Activated CD4-positive, alpha-beta T cell treated with anti-CD3 and anti-CD28 coated beads, Interleukin-2, amount 10 ng/mL, durations not matched to agents 24 days and 14 days (primary cell): Measurements from ENCODE around the gene MACC1. TPM values are rescaled to one million over a fixed set of nuclear protein-coding genes. Genes with fewer than 3 reads are reported as not detected.

Experiments
- DNase-seq: peaks from one replicate; pipeline ENCODE4 v3.0.0; 2022
- H3K27ac Mint-ChIP-seq: one replicate; pipeline ENCODE4 v1.8.0; 2022; ENCODE audit warnings: mild to moderate bottlenecking, mixed read lengths
- H3K27me3 Mint-ChIP-seq: one replicate; pipeline ENCODE4 v1.8.0; 2022; ENCODE audit warnings: mixed read lengths
- H3K36me3 Mint-ChIP-seq: one replicate; pipeline ENCODE4 v1.8.0; 2022; ENCODE audit warnings: low read depth, mild to moderate bottlenecking, mixed read lengths
- H3K4me1 Mint-ChIP-seq: one replicate; pipeline ENCODE4 v1.8.0; 2021; ENCODE audit warnings: mixed read lengths
- H3K4me3 Mint-ChIP-seq: one replicate; pipeline ENCODE4 v1.8.0; 2022; ENCODE audit warnings: mild to moderate bottlenecking, moderate library complexity, mixed read lengths
- H3K9me3 Mint-ChIP-seq: one replicate; pipeline ENCODE4 v1.8.0; 2021; ENCODE audit warnings: mixed read lengths
- intact Hi-C: fragments of 100-400 bp; cut with micrococcal nuclease; formaldehyde crosslinking; loops from one replicate; pipeline ENCODE4 v1.15.1; 2023
- total RNA-seq: library from RNA; stranded (reverse); gene quantifications from 2 replicates; pipeline ENCODE4 v1.2.3, GENCODE V29; 2022

Gene MACC1
- total RNA-seq, 1 donor from 2014 or later = not detected

GRCh38 chr7:20238194-20238753, 21.1 kb upstream of the MACC1 start:
- Mint-ChIP-seq H3K27ac (no peak overlapping the region), H3K4me1 (peaks cover 4% of the 10 kb centered on the region), H3K27me3 (peaks cover 2% of the 10 kb centered on the region), H3K36me3 (no peaks in the 10 kb centered on the region), H3K9me3 (no peaks in the 10 kb centered on the region), H3K4me3 (no peak overlapping the region)
- intact Hi-C loops = no loop called here
- no peak for DNase-seq

GRCh38 chr7:20237464-20238193, 20.4 kb upstream of the MACC1 start:
- Mint-ChIP-seq H3K4me1 (peaks cover 4% of the 10 kb centered on the region), H3K36me3 (no peaks in the 10 kb centered on the region), H3K27ac (no peak overlapping the region), H3K27me3 (peaks cover 2% of the 10 kb centered on the region), H3K4me3 (no peak overlapping the region), H3K9me3 (no peaks in the 10 kb centered on the region)
- intact Hi-C loops = no loop called here
- no peak for DNase-seq

- H3K27me3 Mint-ChIP-seq = peaks cover 2% of the 10 kb centered on the region
- DNase-seq = no peak
- intact Hi-C loops = no loop called here
These were observed 19.6 kb upstream of the MACC1 start for GRCh38 chr7:20236790-20237189.

DNA sequence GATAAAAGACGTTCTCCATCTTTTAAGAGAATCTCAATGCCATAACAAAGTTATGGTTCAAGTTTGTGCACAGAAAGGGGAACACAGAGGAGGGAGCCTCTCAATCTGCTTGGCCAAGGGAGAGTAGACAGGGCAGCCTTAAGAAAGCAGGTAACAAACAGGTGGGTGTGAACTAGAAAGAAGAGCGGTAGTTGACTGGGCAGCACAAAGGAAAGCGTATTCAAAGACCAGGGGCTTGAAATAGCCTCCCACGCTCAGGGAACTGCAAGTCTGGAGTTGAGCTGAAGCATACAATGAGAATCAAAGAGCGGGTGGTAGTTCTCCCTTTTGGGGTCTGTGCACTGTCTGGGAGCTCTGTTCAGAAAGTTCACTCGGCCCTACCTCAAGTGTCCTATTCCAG, 18.9 kb upstream of the MACC1 start:
- intact Hi-C loops = no loop called here
- H3K27ac Mint-ChIP-seq = no peak overlapping the region

More at GRCh38 chr7:20236790-20237189, 19.6 kb upstream of the MACC1 start:
- H3K4me3 Mint-ChIP-seq = no peak overlapping the region
- no peak overlapping the region for H3K27ac Mint-ChIP-seq
- peaks cover 4% of the 10 kb centered on the region for H3K4me1 Mint-ChIP-seq
- H3K36me3 Mint-ChIP-seq = no peaks in the 10 kb centered on the region
- H3K9me3 Mint-ChIP-seq = no peaks in the 10 kb centered on the region

GRCh38 chr7:20235288-20235687, 18.1 kb upstream of the MACC1 start:
- Mint-ChIP-seq H3K27ac (no peak overlapping the region), H3K4me1 (peaks cover 4% of the 10 kb centered on the region), H3K9me3 (no peaks in the 10 kb centered on the region), H3K4me3 (no peak overlapping the region), H3K27me3 (peaks cover 2% of the 10 kb centered on the region), H3K36me3 (no peaks in the 10 kb centered on the region)
- intact Hi-C loops = no loop called here
- DNase-seq = no peak

More for the DNA sequence above, 18.9 kb upstream of the MACC1 start:
- Mint-ChIP-seq H3K4me1 (peaks cover 4% of the 10 kb centered on the region), H3K9me3 (no peaks in the 10 kb centered on the region), H3K27me3 (peaks cover 2% of the 10 kb centered on the region), H3K4me3 (no peak overlapping the region), H3K36me3 (no peaks in the 10 kb centered on the region)
- no peak for DNase-seq

DNA sequence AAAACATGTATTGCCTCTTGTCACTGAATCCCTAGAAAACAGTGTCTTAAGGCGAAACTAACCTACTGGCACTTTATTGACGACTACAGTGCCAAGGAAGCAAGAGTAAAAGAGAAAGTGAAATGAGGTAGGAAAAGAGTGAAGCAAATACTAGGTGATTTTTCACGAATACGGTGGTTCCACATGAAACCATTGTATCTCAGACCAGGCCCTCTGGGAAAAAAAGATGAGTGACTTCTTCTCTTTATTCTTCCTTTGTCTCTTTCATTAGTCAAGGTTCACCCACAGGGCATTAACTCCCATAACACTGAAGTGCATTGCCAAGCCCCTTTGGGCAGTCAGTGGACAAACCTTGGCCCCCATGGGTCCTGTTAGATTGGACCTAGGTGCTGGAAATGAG, 16.2 kb upstream of the MACC1 start:
- DNase-seq = no peak
- Mint-ChIP-seq H3K36me3 (no peaks in the 10 kb centered on the region), H3K9me3 (no peaks in the 10 kb centered on the region), H3K27ac (no peak overlapping the region), H3K4me1 (no peaks in the 10 kb centered on the region), H3K4me3 (no peak overlapping the region), H3K27me3 (peaks cover 2% of the 10 kb centered on the region)
- intact Hi-C loops = no loop called here

DNA sequence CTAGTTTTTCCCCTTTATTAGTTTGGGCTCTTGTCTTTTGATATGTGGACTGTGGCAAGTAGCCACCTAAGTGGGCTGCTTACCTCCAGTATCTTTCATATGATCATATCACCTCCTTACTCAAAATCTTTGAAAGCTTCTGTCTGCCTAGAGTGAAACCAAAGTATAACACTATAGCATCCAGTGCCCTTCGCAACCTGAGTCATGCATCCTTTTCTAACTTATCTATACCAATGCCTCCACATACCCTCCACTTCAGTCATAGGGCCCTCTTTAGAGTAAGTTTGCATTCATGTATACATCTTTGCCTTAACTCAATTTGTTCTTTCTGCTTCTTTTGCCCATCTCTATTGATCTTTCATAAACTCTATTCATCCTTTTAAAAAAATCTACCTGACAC, 15.7 kb upstream of the MACC1 start:
- Mint-ChIP-seq H3K36me3 (no peaks in the 10 kb centered on the region), H3K4me1 (no peaks in the 10 kb centered on the region), H3K4me3 (no peak overlapping the region), H3K9me3 (no peaks in the 10 kb centered on the region), H3K27ac (no peak overlapping the region), H3K27me3 (peaks cover 2% of the 10 kb centered on the region)
- DNase-seq = no peak
- intact Hi-C loops = no loop called here

DNA sequence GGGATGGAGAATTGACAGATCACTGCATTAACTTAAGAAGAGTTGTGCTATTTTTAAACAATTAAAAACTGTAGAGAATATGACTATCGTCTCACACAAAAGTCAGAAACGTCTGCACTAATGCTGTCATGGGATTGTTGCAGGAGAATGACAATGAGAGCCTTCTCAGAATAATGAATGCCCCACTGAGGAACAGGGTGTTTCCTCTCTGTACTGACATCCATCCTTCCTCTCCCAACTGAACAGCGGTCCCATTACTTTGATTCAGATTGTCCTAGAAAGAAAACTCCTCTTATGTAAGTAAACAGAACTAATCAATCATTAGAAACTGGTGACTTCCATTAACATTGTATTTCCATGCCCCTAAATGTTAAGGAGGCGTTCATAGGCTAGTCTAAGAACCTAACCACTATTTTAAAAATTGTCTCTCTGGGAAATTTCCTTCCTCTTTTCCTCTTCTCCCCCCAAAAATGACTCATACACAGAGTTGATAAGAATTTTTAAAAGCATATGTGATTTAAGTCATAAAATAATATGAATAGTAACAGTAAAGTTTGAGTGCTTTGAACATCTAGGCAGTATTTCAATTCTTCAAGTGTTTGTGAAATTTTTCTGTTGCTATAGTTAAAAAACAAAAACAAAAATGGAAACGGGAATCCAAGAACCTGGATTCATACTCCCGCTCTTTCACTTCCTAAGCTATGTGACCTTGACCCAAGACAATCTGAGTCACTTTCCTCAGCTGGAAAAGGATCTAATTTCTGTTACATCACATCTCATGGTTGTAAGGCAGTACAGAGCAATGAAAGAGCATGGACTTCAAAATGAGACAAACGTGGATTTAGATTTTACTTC, 12.7 kb upstream of the MACC1 start:
- no peak for DNase-seq
- no peaks in the 10 kb centered on the region for H3K27me3 Mint-ChIP-seq
- H3K36me3 Mint-ChIP-seq = no peaks in the 10 kb centered on the region
- intact Hi-C loops = no loop called here
- H3K9me3 Mint-ChIP-seq = no peaks in the 10 kb centered on the region
- no peak overlapping the region for H3K4me3 Mint-ChIP-seq
- H3K4me1 Mint-ChIP-seq = no peaks in the 10 kb centered on the region
- no peak overlapping the region for H3K27ac Mint-ChIP-seq

GRCh38 chr7:20229081-20229480, 11.9 kb upstream of the MACC1 start:
- Mint-ChIP-seq H3K36me3 (no peaks in the 10 kb centered on the region), H3K9me3 (no peaks in the 10 kb centered on the region), H3K27me3 (no peaks in the 10 kb centered on the region), H3K27ac (no peak overlapping the region), H3K4me1 (no peaks in the 10 kb centered on the region), H3K4me3 (no peak overlapping the region)
- no peak for DNase-seq
- intact Hi-C loops = no loop called here

- Mint-ChIP-seq H3K27ac (no peak overlapping the region), H3K4me1 (no peaks in the 10 kb centered on the region), H3K4me3 (no peak overlapping the region), H3K27me3 (no peaks in the 10 kb centered on the region), H3K36me3 (no peaks in the 10 kb centered on the region), H3K9me3 (no peaks in the 10 kb centered on the region)
- no peak for DNase-seq
- intact Hi-C loops = no loop called here
These were observed 11.5 kb upstream of the MACC1 start for GRCh38 chr7:20228654-20229053.

GRCh38 chr7:20227291-20227795, 10.2 kb upstream of the MACC1 start:
- Mint-ChIP-seq H3K36me3 (no peaks in the 10 kb centered on the region), H3K27me3 (no peaks in the 10 kb centered on the region), H3K4me3 (no peak overlapping the region), H3K27ac (no peak overlapping the region), H3K9me3 (no peaks in the 10 kb centered on the region), H3K4me1 (no peaks in the 10 kb centered on the region)
- intact Hi-C loops = no loop called here
- no peak for DNase-seq

- no peaks in the 10 kb centered on the region for H3K27me3 Mint-ChIP-seq
- no peaks in the 10 kb centered on the region for H3K4me1 Mint-ChIP-seq
- intact Hi-C loops = no loop called here
- no peaks in the 10 kb centered on the region for H3K36me3 Mint-ChIP-seq
- DNase-seq = no peak
- no peak overlapping the region for H3K27ac Mint-ChIP-seq
- no peak overlapping the region for H3K4me3 Mint-ChIP-seq
- no peaks in the 10 kb centered on the region for H3K9me3 Mint-ChIP-seq
These were observed 9.7 kb upstream of the MACC1 start for GRCh38 chr7:20226860-20227259.

DNA sequence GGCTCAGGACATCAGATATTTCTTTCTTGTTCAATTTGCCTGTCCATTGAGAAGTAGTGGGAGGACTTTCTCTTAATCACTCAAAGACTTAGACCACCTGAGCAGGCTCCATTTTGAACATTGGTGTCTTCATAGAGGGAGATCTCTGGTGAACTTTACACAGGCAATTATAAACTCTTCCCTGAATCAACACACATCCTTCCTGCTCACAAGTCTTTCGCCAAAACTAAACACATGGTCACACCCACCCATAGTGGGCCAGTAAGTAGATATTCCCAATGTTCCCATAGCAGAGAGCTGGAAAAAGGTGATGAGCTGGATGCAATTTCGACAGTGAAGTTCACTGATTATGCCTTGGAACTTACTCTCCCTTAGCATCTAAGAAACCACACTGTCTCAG, 8.2 kb upstream of the MACC1 start:
- Mint-ChIP-seq H3K4me3 (no peak overlapping the region), H3K27ac (no peak overlapping the region), H3K9me3 (no peaks in the 10 kb centered on the region), H3K27me3 (no peaks in the 10 kb centered on the region), H3K4me1 (no peaks in the 10 kb centered on the region), H3K36me3 (no peaks in the 10 kb centered on the region)
- intact Hi-C loops = no loop called here
- DNase-seq = no peak

DNA sequence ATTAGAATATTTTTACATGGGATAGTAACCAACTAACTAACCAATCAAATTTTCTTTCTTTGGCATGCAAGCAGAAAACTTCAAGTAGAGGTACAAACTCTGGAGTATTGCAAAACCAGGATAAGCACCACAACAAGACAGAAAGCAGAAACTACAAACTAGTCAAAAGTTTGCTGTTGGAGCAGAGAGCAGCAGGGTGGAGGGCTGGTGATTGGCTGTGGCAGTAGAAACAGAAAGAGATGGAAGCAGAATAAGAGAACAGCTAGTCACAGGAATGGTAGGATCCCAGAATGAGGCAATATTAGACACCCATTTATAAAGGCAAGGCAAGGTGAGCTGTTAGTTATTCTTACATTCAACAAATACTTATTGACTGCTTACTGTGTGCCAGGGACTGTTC, 6.8 kb upstream of the MACC1 start:
- no peak overlapping the region for H3K4me3 Mint-ChIP-seq
- H3K27ac Mint-ChIP-seq = no peak overlapping the region
- intact Hi-C loops = no loop called here
- no peak for DNase-seq
- H3K27me3 Mint-ChIP-seq = no peaks in the 10 kb centered on the region
- H3K9me3 Mint-ChIP-seq = no peaks in the 10 kb centered on the region
- H3K4me1 Mint-ChIP-seq = peaks cover 2% of the 10 kb centered on the region
- no peaks in the 10 kb centered on the region for H3K36me3 Mint-ChIP-seq
